Heart left ventricle (tissue), 13 donors: Measurements from ENCODE around the gene PYROXD2.

Source experiments
- POLR2A ChIP-seq, 2 donors: fragments of 450-650 bp; IDR thresholded peaks; one replicate each; pipeline ENCODE4 v1.6.1; 2017; ENCODE audit warnings: antibody characterized with exemption in 2 of 2, mild to moderate bottlenecking in 2 of 2, moderate library complexity in 2 of 2
- TF ChIP-seq, protein P1 (sequence below), 12 donors: fragments of 200-600 bp; sonication (generic) in 4 of 12; IDR thresholded peaks; one replicate each; pipeline versions ENCODE4 v1.5.0 to v1.8.0; 2018 to 2022; ENCODE audit warnings: antibody characterized with exemption in 12 of 12, mild to moderate bottlenecking in 5 of 12
- donor health status: ischemic (EF 13 %, LVEDD 7.1; RV severe dilation, severe dysfunction).
- donor health status: DM: no; HTN: yes; CAD: no.
- donor health status: DM: no; HTN: no; CAD: no.
- donor health status: ischemic (EF 25% LVEDD 6.9; RV normal size, moderate dysfunction).
- donor health status: ischemic (EF 25% LVEDD 5.7; RV mildly dilated, moderate dysfunction).
- donor health status: ischemic (EF 35%, LVEDD 5.7; RV mildly dilated, moderate dysfunction).
- donor health status: nonischemic (EF 11% LVEDD 7.7; RV severe dilation, severe dysfunction).
- donor health status: DM: yes; HTN: yes; CAD: no.
- donor health status: PGD.
- donor health status: ischemic (EF 29% LVEDD 5.4; RV normal size, mild dysfunction).
- donor health status: nonischemic (EF 23%, LVEDD 6.1; RV moderate dilation, normal function).

DNA sequence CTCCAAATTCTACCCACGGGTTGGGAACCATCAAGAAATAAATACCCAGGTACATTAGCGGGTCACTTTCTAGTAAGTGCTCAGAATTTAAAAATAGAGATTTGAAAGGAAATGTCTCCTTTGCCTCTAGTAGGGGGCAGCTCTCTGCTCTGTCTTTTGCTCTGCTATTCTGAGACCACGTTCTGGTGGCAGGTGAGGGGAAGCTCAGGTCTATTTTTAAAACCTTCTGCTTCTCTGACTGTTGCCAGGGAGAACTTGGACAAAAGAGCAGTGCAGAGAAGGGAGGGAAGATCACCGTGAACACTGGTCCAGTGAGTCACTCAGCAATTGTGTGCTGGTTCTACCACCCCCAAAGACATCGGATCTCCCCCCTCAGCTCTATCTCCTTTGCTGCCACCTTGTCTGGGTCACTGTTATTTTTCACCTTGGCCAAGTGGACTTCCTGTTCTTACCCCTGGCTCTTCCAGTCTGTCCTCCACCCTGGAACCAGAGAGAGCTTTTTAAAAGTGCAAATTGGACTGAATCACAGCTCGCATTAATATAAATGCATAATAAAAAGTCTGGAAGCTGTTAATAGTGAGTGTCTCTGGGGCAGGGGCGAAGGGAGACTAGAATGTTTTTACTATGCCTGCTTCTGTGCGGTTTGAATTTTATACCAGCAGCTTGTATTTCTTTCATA is 74.6 kb downstream of the PYROXD2 start:
- TF ChIP-seq, protein P1, sequence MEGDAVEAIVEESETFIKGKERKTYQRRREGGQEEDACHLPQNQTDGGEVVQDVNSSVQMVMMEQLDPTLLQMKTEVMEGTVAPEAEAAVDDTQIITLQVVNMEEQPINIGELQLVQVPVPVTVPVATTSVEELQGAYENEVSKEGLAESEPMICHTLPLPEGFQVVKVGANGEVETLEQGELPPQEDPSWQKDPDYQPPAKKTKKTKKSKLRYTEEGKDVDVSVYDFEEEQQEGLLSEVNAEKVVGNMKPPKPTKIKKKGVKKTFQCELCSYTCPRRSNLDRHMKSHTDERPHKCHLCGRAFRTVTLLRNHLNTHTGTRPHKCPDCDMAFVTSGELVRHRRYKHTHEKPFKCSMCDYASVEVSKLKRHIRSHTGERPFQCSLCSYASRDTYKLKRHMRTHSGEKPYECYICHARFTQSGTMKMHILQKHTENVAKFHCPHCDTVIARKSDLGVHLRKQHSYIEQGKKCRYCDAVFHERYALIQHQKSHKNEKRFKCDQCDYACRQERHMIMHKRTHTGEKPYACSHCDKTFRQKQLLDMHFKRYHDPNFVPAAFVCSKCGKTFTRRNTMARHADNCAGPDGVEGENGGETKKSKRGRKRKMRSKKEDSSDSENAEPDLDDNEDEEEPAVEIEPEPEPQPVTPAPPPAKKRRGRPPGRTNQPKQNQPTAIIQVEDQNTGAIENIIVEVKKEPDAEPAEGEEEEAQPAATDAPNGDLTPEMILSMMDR (IDR thresholded peaks at IDR 0.05): no peak
- TF ChIP-seq POLR2A (IDR thresholded peaks at IDR 0.05): no peak
